ENCODE data around the gene DPP7.

DNA sequence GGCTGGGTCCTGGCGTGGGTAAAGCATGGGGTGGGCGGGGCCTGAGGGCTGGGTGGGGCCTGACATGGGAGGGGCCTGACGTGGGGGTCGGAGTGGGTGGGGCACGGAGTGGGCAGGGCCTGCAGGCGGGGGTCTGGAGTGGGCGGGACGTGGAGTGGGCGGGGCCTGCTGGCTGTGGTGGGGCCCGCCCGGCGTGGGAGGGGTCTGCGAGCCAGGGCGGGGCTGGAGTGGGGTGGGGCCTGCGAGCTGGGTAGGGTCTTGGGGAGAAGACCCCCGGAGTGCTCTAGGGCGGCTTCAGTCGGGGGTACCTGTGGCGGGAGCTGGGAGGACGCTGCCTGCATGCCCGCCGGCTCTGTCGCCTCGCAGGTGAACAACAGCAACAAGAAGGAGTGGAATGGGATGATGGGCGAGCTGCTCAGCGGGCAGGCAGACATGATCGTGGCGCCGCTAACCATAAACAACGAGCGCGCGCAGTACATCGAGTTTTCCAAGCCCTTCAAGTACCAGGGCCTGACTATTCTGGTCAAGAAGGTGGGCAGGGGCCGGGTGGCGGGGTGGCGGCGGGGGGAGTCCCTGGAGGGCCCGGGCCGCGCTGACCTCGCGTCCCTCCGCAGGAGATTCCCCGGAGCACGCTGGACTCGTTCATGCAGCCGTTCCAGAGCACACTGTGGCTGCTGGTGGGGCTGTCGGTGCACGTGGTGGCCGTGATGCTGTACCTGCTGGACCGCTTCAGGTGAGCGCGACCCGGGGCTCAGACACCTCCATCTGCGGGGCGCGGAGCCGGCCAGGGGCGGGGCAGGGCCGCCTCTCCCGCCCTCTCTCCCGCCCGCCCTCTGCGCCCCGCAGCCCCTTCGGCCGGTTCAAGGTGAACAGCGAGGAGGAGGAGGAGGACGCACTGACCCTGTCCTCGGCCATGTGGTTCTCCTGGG, 47.3 kb upstream of the DPP7 start:
- TF ChIP-seq POLR2A (IDR thresholded peaks at IDR 0.05; ENCODE audit: low read depth, low read length) (no peak), POLR2AphosphoS5 (IDR thresholded peaks at IDR 0.05; ENCODE audit: low read depth, low read length) (no peak)

Data from GM12892 (cell line).